ENCODE data around the gene IL22RA2. TPM values are rescaled to one million over a fixed set of nuclear protein-coding genes. Genes with fewer than 3 reads are reported as not detected.

The IL22RA2 gene
- total and polyA plus RNA-seq, 2 experiments from 2014 or later: not detected

GRCh38 chr6:137214931-137215330 lies 41.5 kb upstream of the IL22RA2 start:
- peak; percentile 57 for DNase-seq
- H3K36me3 ChIP-seq (ENCODE audit: low read depth): no peaks in the 10 kb centered on the region; the same call in 1 of the 2 replicates
- WGBS, 2 experiments (ENCODE audit: low coverage in 1 of 2, low lambda C conversion rate in 2 of 2, missing lambda C conversion rate in 2 of 2): 30 to 33% methylated on average over 3 of the region's 3 CpGs
- H3K4me3 ChIP-seq: no peak overlapping the region
- no peak overlapping the region for H2AFZ ChIP-seq
- H3K4me2 ChIP-seq (ENCODE audit: unreplicated experiment): peak overlapping the region; percentile 11
- H3K79me2 ChIP-seq (ENCODE audit: insufficient read depth): peaks cover 92% of the 10 kb centered on the region
- peaks cover 35% of the 10 kb centered on the region for H3F3A ChIP-seq (ENCODE audit: insufficient read depth)
- H3K9me2 ChIP-seq (ENCODE audit: insufficient read depth): no peaks in the 10 kb centered on the region
- H3K27me3 ChIP-seq (replicated peaks; ENCODE audit: insufficient read depth): no peaks in the 10 kb centered on the region
- H3K9me3 ChIP-seq (ENCODE audit: low read depth): no peaks in the 10 kb centered on the region
- no peak overlapping the region for H3K9ac ChIP-seq
- H4K20me1 ChIP-seq (ENCODE audit: insufficient read depth): no peaks in the 10 kb centered on the region
- peak overlapping the region; percentile 94 for H3K27ac ChIP-seq
- in situ Hi-C loops (cut with MboI): no loop called here
- TF ChIP-seq EZH2phosphoT487 (IDR thresholded peaks at IDR 0.05; ENCODE audit: insufficient read depth, low read depth) (no peak), EZH2 (IDR thresholded peaks at IDR 0.05; ENCODE audit: insufficient read depth, poor library complexity, severe bottlenecking) (no peak)
- peaks cover 57% of the 10 kb centered on the region for H3K4me1 ChIP-seq (ENCODE audit: insufficient read depth)

GRCh38 chr6:137213813-137214212 lies 40.4 kb upstream of the IL22RA2 start:
- in situ Hi-C loops (cut with MboI): no loop called here
- no peak overlapping the region for H3K4me2 ChIP-seq (ENCODE audit: unreplicated experiment)
- no peaks in the 10 kb centered on the region for H3K9me3 ChIP-seq (ENCODE audit: low read depth)
- H3K4me1 ChIP-seq (ENCODE audit: insufficient read depth): peaks cover 53% of the 10 kb centered on the region
- DNase-seq: no peak
- H3K4me3 ChIP-seq: no peak overlapping the region
- H2AFZ ChIP-seq: no peak overlapping the region
- no peaks in the 10 kb centered on the region; the same call in 1 of the 2 replicates for H3K36me3 ChIP-seq (ENCODE audit: low read depth)
- H3K9me2 ChIP-seq (ENCODE audit: insufficient read depth): no peaks in the 10 kb centered on the region
- H3K27me3 ChIP-seq (replicated peaks; ENCODE audit: insufficient read depth): no peaks in the 10 kb centered on the region
- H3K79me2 ChIP-seq (ENCODE audit: insufficient read depth): peaks cover 100% of the 10 kb centered on the region
- H3K27ac ChIP-seq: no peak overlapping the region
- H4K20me1 ChIP-seq (ENCODE audit: insufficient read depth): no peaks in the 10 kb centered on the region
- WGBS, 2 experiments (ENCODE audit: low coverage in 1 of 2, low lambda C conversion rate in 2 of 2, missing lambda C conversion rate in 2 of 2): 29 to 41% methylated on average over 2 of the region's 2 CpGs
- peaks cover 34% of the 10 kb centered on the region for H3F3A ChIP-seq (ENCODE audit: insufficient read depth)
- no peak for TF ChIP-seq EZH2 (IDR thresholded peaks at IDR 0.05; ENCODE audit: insufficient read depth, poor library complexity, severe bottlenecking)
- TF ChIP-seq EZH2phosphoT487 (IDR thresholded peaks at IDR 0.05; ENCODE audit: insufficient read depth, low read depth): no peak
- H3K9ac ChIP-seq: no peak overlapping the region

DNA sequence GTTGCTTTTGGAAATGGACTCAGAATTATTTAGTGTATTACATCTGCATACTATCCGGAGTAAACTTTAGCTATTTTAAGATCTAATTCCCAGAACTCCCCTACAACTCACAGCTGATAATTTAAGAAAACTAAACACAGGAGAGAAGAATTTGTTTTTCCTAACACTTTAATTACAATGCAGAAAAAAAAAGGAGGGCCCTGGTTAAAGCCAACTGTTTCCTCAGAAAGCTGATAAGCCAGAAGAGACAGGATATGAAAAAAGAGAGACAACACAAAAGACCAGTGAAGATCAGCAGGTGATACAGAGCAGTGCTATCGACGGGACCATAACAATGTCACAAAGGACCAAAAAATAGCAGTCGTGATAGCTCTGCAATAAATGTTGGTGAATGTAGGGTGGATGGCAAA lies 39.9 kb upstream of the IL22RA2 start:
- Histone ChIP-seq H2AFZ (no peak overlapping the region), H3K4me1 (ENCODE audit: insufficient read depth) (peaks cover 53% of the 10 kb centered on the region), H4K20me1 (ENCODE audit: insufficient read depth) (no peaks in the 10 kb centered on the region), H3K27me3 (replicated peaks; ENCODE audit: insufficient read depth) (no peaks in the 10 kb centered on the region), H3F3A (ENCODE audit: insufficient read depth) (peaks cover 30% of the 10 kb centered on the region), H3K4me3 (no peak overlapping the region), H3K9me3 (ENCODE audit: low read depth) (no peaks in the 10 kb centered on the region), H3K4me2 (ENCODE audit: unreplicated experiment) (no peak overlapping the region), H3K9me2 (ENCODE audit: insufficient read depth) (no peaks in the 10 kb centered on the region), H3K27ac (no peak overlapping the region), H3K79me2 (ENCODE audit: insufficient read depth) (peaks cover 100% of the 10 kb centered on the region), H3K9ac (no peak overlapping the region), H3K36me3 (ENCODE audit: low read depth) (no peaks in the 10 kb centered on the region; the same call in 1 of the 2 replicates)
- in situ Hi-C loops (cut with MboI): no loop called here
- DNase-seq: no peak
- no peak for TF ChIP-seq EZH2 (IDR thresholded peaks at IDR 0.05; ENCODE audit: insufficient read depth, poor library complexity, severe bottlenecking)
- TF ChIP-seq EZH2phosphoT487 (IDR thresholded peaks at IDR 0.05; ENCODE audit: insufficient read depth, low read depth): no peak
- WGBS, 2 experiments (ENCODE audit: low coverage in 1 of 2, low lambda C conversion rate in 2 of 2, missing lambda C conversion rate in 2 of 2): 57 to 60% methylated on average over 4 of the region's 4 CpGs

DNA sequence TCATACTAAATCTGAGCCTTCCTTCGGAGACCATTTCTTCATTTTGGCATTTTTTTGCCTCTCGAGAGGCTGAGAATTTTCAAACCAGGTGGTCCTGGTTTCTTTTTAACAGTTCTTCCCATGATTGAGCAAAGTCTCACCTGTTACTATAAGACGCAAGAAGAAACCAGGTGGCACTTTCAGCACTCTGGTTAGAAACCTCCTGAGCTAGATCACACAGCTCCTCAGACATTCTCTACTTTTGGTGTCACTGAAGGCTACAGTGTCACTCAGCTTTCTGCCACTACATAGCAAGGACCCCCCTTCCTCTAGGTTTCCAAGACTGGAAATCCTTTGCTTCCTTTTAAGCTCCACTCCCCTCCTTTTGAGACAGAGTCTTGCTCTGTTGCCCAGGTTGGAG lies 38.5 kb upstream of the IL22RA2 start:
- no peak for DNase-seq
- Histone ChIP-seq H3K36me3 (ENCODE audit: low read depth) (no peaks in the 10 kb centered on the region; the same call in 1 of the 2 replicates), H3F3A (ENCODE audit: insufficient read depth) (peaks cover 16% of the 10 kb centered on the region), H3K9me2 (ENCODE audit: insufficient read depth) (no peaks in the 10 kb centered on the region), H3K4me1 (ENCODE audit: insufficient read depth) (peaks cover 43% of the 10 kb centered on the region), H3K9ac (no peak overlapping the region), H4K20me1 (ENCODE audit: insufficient read depth) (no peaks in the 10 kb centered on the region), H3K27me3 (replicated peaks; ENCODE audit: insufficient read depth) (no peaks in the 10 kb centered on the region), H3K9me3 (ENCODE audit: low read depth) (no peaks in the 10 kb centered on the region), H3K4me2 (ENCODE audit: unreplicated experiment) (no peak overlapping the region), H2AFZ (no peak overlapping the region), H3K27ac (no peak overlapping the region), H3K4me3 (no peak overlapping the region), H3K79me2 (ENCODE audit: insufficient read depth) (peaks cover 100% of the 10 kb centered on the region)
- TF ChIP-seq EZH2phosphoT487 (IDR thresholded peaks at IDR 0.05; ENCODE audit: insufficient read depth, low read depth) (no peak), EZH2 (IDR thresholded peaks at IDR 0.05; ENCODE audit: insufficient read depth, poor library complexity, severe bottlenecking) (no peak)
- 96 to 98% methylated on average over 3 of the region's 3 CpGs for WGBS, 2 experiments (ENCODE audit: low coverage in 1 of 2, low lambda C conversion rate in 2 of 2, missing lambda C conversion rate in 2 of 2)
- in situ Hi-C loops (cut with MboI): no loop called here

GRCh38 chr6:137210903-137211302 lies 37.5 kb upstream of the IL22RA2 start:
- Histone ChIP-seq H3K36me3 (ENCODE audit: low read depth) (peaks cover 2% of the 10 kb centered on the region), H3K4me2 (ENCODE audit: unreplicated experiment) (no peak overlapping the region), H3K27me3 (replicated peaks; ENCODE audit: insufficient read depth) (no peaks in the 10 kb centered on the region), H3K4me3 (no peak overlapping the region), H3K79me2 (ENCODE audit: insufficient read depth) (peaks cover 100% of the 10 kb centered on the region), H3K4me1 (ENCODE audit: insufficient read depth) (peaks cover 33% of the 10 kb centered on the region), H3K9ac (no peak overlapping the region), H3F3A (ENCODE audit: insufficient read depth) (peaks cover 9% of the 10 kb centered on the region), H3K9me3 (ENCODE audit: low read depth) (no peaks in the 10 kb centered on the region), H3K9me2 (ENCODE audit: insufficient read depth) (no peaks in the 10 kb centered on the region), H2AFZ (no peak overlapping the region), H3K27ac (0 out of 2 replicates have a peak overlapping the region, but pooled peaks have one; percentile 13), H4K20me1 (ENCODE audit: insufficient read depth) (no peaks in the 10 kb centered on the region)
- peak; percentile 71 for DNase-seq
- in situ Hi-C loops (cut with MboI): no loop called here
- TF ChIP-seq EZH2phosphoT487 (IDR thresholded peaks at IDR 0.05; ENCODE audit: insufficient read depth, low read depth) (no peak), EZH2 (IDR thresholded peaks at IDR 0.05; ENCODE audit: insufficient read depth, poor library complexity, severe bottlenecking) (no peak)
